NCI-H187 treated with DMSO at 0.1 percent for 48 hours (cell line): ENCODE measurements around the gene SOBP.
A peak's percentile ranks its signal among the peaks of the same experiment; 100 is the strongest.

Experiments used
- DNase-seq: peaks from one replicate; lab custom pipeline; 2025; lab: John Stamatoyannopoulos, UW

The SOBP gene

GRCh38 chr6:107658920-107659865 is 169.3 kb downstream of the SOBP start:
- peak; percentile 92 for DNase-seq

GRCh38 chr6:107660839-107661238 is 170.9 kb downstream of the SOBP start:
- no peak for DNase-seq

DNA sequence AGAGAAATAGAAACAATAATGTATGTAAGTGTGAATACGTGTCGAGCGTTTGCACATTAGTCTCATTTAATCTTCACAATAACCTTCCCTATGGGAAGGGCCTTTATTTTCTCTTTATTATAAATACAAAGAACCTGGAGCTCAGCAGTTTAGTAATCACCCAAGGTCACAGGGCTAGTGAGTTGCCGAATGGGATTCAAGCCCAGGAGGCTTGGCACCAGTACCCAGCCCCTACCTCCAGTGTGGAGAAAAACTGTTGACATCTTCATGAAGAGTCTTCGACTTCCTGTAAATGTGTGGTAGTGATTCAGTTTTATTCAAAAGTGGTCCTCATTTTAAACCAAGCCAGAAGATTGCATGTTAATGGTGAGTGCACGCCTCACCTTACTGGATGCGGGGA is 171.4 kb downstream of the SOBP start:
- DNase-seq: no peak

DNA sequence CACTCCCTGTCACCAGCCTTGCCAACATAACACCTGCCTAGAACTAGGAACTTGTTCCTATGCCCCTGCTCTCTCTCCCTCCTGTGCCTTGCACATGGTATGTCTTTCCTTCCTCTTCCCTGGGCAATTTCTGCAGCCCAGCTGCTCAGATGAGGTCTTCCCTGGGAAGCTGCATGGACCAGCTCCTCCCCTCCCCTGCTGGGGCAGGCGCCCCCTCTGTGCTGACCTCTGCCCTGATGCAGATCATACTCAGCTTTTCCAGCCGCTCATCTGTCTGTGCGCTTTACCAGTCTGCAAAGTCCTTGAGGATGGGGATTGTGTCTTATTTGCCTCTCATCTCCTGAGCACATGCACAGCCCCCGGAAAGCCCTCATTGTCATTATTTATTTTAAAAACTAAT is 172.4 kb downstream of the SOBP start:
- DNase-seq: no peak

DNA sequence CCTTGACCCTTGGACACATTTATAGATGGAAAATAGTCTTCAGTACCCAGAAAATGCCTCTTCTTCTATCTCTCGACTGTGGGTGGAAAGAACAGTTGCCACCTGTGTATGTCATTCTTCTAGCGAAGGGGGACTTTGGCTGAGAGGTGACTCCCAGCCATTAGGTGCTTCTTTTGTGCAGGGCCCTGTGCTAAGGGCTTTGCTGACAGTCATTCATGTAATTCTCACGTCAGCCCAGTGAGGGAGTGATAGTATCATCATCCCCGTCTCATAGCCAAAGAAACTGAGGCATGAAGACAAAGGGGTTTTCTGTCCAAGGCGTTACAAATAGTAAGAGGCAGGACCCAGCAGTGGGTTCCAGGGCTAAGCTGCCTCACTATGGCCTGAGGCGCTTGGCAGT is 173.4 kb downstream of the SOBP start:
- no peak for DNase-seq

GRCh38 chr6:107665382-107665781 is 175.5 kb downstream of the SOBP start:
- no peak for DNase-seq

DNA sequence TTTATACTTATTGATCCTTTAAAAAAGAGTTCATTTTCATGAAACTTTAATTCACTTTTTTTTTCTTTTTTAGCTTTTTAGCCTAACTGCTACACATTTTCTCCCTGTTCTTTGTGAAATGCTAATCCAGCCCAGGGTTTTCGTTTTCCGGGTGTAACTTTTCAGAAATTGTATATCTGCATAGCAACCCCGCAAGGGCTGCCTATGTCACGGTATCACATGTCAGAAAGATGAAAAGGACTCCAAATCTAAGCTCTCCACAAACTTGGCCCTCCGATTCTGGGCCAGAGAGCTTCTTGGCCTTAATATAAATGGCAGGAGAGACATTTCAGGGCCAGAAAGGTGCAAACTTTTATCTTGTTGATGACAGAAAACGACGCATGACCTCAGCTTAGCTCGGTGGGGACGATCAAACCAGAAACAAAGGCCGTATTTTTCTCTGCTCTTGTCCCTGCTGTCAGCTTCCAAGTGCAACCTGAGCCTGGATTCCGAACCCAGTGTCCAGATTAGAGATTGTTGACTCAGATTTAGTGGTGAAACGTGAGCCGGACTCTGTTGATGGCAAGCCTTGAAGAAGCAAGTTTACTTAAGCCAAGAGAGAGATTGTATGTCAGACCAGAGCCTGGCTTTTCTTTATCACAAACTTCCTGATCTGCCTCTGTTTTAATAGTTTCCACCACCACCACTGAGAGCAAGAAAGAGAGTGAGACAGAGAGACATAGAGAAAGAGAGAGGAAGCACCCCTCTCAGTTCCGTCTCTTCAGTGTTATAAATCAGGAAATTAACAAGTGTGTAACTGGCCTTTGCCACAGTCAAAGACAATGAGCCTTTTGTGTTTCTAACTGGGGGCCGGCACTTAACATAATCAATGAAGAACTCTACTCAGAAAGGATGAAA is 176.4 kb downstream of the SOBP start:
- DNase-seq: peak; percentile 63

DNA sequence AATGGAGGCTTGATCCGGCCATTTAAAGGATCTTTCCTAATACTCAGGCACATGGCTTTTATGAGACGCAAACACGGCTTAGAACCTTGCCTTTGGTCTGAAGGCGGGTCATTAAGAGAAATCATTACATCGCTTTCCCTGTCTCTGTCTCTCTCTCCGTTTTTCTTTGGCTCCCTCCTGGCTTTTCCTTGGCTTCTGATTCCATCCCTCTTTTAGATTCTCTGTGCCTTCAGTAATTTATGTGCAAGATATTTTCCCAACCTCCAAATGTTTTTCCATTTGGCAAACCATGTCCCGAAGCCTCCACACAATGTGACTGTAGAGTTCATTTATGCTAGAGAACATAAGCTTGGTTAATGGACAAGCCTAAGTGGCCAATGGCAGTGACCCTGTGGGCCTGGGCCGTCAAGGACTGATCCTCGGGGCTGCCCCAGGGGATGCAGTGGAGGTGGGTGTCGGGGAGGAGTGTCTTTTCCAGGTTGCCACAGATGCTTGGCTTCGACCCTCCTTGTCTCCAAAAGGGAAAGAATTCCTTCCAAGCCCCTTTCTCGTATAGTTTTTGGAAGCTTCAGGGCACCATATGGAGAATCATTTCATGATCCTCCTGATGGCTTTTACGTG is 177.2 kb downstream of the SOBP start:
- no peak for DNase-seq

DNA sequence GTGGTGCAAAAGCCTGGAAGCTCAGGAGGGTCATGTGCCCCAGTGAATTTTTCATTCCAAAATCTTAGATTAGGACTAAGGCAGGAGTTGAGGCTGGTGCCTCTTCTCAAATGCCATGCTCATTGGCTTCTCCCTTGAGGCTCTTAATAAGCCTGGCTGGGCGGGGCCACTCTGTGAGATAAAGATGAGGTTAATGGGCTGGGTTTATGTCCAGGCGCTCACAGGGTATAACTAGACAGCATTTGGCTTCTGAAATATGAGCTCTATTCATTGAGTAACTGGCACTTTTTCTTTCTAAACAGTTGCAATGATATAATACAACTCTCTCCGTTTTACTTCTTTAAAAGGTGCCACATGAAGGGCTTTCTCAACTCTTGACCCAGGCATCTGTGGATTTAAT is 177.9 kb downstream of the SOBP start:
- DNase-seq: peak; percentile 44

DNA sequence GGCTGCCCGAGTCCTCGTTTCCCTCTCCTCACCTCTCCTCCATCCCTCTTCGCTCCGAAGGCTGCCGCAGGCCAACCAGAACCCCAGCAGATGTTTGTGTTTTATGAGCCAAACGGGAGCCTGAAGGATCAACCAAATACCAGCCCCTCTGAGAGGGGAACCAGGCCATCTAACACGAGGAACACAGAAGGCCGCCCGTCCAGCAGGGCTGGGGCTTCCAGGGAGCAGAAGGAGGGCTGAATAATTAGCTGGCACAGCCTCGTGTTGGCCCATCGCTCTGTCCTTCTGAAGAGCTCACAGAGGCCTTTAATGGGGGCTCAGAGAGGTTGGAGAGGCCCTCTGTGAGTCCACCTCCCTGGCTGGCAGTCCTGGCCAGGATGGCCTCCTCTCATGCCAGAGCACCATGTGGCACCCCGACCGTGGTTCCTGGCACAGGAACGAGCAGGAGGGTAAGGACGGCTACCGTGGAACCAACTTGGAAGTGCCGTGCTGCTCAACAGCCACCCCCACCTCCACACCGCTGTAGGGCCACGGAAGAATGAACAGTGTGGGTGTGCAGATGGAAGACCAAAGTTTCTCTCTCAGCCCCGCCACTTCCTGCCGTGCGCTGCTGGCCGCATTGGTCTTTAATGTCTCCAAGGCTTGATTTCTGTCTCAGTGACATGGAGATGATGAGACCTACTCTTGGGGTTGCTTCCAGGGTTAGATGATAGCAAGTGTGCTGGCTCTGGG is 179.0 kb downstream of the SOBP start:
- DNase-seq: no peak

- no peak for DNase-seq
Observed at GRCh38 chr6:107670792-107671199, 180.9 kb downstream of the SOBP start.

DNA sequence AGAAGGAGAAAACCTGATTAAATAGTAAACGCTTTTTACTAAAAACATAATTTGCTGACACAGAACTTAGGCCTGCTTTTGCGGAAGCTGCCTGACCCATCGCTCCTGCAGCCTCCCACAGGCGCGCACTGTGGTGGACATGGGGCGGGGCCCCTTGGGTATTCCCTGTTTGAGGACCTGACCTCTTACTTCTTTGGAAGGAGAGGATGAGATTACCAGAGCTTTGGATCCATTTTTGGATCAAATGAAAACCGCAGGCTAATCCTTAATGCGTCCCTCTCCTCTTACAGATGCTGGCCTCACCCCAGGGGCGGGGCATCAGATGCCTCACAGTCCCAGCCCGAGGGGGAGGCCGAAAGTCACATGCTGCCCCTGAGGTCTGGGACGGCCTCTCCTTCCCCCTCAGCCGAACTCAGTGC is 183.2 kb downstream of the SOBP start:
- DNase-seq: no peak

DNA sequence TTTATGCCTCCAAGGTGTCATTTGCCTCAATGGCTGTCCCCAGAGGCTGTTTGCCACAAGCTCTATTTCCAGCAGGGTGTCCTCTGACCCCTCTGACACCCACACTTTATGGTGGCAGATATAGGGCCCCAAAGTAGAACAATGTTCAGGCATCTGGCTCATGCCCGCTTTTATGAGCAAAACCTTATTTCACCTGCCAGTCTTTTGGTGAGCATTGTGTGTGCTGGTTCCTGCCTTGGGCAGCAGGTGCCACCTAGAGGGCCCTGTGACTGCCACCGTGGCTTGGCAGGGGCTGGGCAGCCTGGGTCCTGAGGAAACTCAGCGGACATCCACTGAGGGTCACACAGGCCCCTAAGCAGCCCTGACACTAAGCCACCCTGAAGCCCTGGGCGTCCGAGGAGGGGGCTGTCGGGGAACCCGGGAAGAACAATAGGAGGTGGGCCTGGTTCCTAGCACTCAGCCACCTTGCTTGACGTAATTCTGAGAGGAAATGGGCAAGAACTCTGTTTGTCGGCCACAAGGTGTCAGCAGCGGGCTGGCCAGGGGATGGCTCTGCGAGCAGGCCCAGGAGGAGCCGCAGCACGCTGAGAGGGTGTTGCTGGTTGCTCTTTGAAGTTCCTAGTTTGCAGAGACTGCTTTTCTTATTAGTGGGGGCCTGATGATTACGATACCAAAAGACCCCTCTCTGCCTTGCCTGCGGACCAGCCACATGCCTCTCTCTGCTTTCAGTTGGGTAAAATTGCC is 185.2 kb downstream of the SOBP start:
- peak; percentile 51 for DNase-seq

- no peak for DNase-seq
Observed at GRCh38 chr6:107676042-107676441, 186.1 kb downstream of the SOBP start.

GRCh38 chr6:107677399-107677798 is 187.5 kb downstream of the SOBP start:
- no peak for DNase-seq

- no peak for DNase-seq
Observed at GRCh38 chr6:107679457-107679856, 189.5 kb downstream of the SOBP start.

- no peak for DNase-seq
Observed at GRCh38 chr6:107682721-107683120, 192.8 kb downstream of the SOBP start.

DNA sequence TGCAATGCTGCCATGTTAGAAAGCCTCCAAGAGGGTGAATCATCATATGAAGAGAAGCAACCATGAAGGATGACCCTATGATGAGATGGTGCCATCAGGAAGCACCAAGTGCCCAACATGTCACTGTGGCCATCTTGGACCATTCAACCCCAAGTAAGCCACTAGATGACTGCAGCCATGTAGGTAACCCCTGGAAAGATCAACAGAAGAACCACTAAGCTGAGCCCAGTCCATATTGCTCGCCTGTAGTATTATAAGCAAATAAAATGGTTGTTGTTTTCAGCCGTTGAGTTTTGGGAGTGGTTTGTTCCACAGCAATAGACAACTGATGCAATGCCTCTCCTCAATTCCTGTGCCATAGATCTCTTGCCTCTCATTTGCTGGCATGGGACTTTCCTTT is 193.3 kb downstream of the SOBP start:
- no peak for DNase-seq

- no peak for DNase-seq
Observed at GRCh38 chr6:107684996-107685395, 195.1 kb downstream of the SOBP start.

DNA sequence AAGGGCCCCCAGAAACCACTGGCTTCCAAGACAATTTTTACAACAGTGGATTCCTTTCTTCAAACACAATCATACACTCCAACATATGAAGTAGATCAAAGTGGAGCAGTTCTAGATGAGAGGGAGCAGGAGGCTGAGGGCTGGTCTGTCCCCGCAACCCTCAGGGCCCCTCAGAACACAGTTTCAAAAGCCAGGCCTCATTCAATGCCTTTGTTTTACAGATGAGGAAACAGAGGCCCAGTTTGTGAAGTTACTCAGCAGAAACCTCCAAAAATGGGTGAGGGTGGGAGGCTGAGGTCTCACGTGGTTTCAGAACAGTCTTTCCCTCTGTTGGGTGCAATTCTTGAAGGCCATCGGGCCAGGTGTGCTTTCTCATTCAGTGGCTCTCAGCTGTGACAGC is 199.3 kb downstream of the SOBP start:
- DNase-seq: peak; percentile 39
